Cortex of kidney (tissue), 1 donor: Measurements from ENCODE around the gene YPEL3.
"Not testable (repeated sequence)": the region's sequence is repeated elsewhere in the genome, so short reads cannot be mapped to it uniquely, and the experiment has no call there.

ENCODE experiments used
- DNase-seq: peaks from one replicate; lab custom pipeline; 2025; lab: John Stamatoyannopoulos, UW

Gene YPEL3

GRCh38 chr16:30096105-30096861 lies at the start of gene YPEL3:
TSS of gene YPEL3 (minus strand) at chr16:30096213. CDS start at chr16:30095482, 731 bp downstream.
- DNase-seq: peak; percentile 37

GRCh38 chr16:30145657-30146056 lies 49.6 kb upstream of the YPEL3 start:
- no peak for DNase-seq

- no peak for DNase-seq
Observed at GRCh38 chr16:30144917-30145316, 48.9 kb upstream of the YPEL3 start.

- no peak for DNase-seq
Observed at GRCh38 chr16:30144017-30144416, 48.0 kb upstream of the YPEL3 start.

- DNase-seq: no peak
Observed at GRCh38 chr16:30143347-30143702, 47.3 kb upstream of the YPEL3 start.

- DNase-seq: no peak
Observed at GRCh38 chr16:30142672-30143346, 46.8 kb upstream of the YPEL3 start.

- DNase-seq: no peak
Observed at GRCh38 chr16:30141750-30142149, 45.7 kb upstream of the YPEL3 start.

GRCh38 chr16:30139583-30140481 lies 43.8 kb upstream of the YPEL3 start:
- DNase-seq: no peak

- no peak for DNase-seq
Observed at GRCh38 chr16:30137897-30138296, 41.9 kb upstream of the YPEL3 start.

- no peak for DNase-seq
Observed at GRCh38 chr16:30136971-30137605, 41.1 kb upstream of the YPEL3 start.

- no peak for DNase-seq
Observed at GRCh38 chr16:30132591-30132990, 36.6 kb upstream of the YPEL3 start.

- no peak for DNase-seq
Observed at GRCh38 chr16:30131869-30132475, 36.0 kb upstream of the YPEL3 start.

- no peak for DNase-seq
Observed at GRCh38 chr16:30127993-30128392, 32.0 kb upstream of the YPEL3 start.

GRCh38 chr16:30125690-30126089 lies 29.7 kb upstream of the YPEL3 start:
- not testable (repeated sequence) for DNase-seq

- no peak for DNase-seq
Observed at GRCh38 chr16:30124985-30125379, 29.0 kb upstream of the YPEL3 start.

GRCh38 chr16:30122604-30123160 lies 26.7 kb upstream of the YPEL3 start:
- no peak for DNase-seq

GRCh38 chr16:30121741-30122571 lies 25.9 kb upstream of the YPEL3 start:
- no peak for DNase-seq

GRCh38 chr16:30120340-30121105 lies 24.5 kb upstream of the YPEL3 start:
- DNase-seq: no peak

- no peak for DNase-seq
Observed at GRCh38 chr16:30119428-30119827, 23.4 kb upstream of the YPEL3 start.

GRCh38 chr16:30117768-30118167 lies 21.8 kb upstream of the YPEL3 start:
- no peak for DNase-seq
